Trophoblast cell (in vitro differentiated cells and primary cell): Measurements from ENCODE around the gene MOB3A.
A peak's percentile ranks its signal among the peaks of the same experiment; 100 is the strongest.

Experiments used
- DNase-seq, 2 donors: peaks; one replicate each; pipeline ENCODE4 v3.0.0-alpha.2; 2016
- H2AFZ ChIP-seq: 2 replicates; pipeline ENCODE4 v1.6.1; 2013; ENCODE audit warnings: low read length, moderate library complexity, mild to moderate bottlenecking; ENCODE audit not compliant: insufficient read depth, poor library complexity
- H2AK5ac ChIP-seq: 2 replicates; pipeline ENCODE4 v1.6.1; 2013; ENCODE audit warnings: mild to moderate bottlenecking, low read length
- H2BK120ac ChIP-seq: 2 replicates; pipeline ENCODE4 v1.6.1; 2013; ENCODE audit warnings: low read length, mild to moderate bottlenecking, moderate library complexity; ENCODE audit not compliant: insufficient read depth, poor library complexity
- H2BK12ac ChIP-seq: 2 replicates; pipeline ENCODE4 v1.6.1; 2013; ENCODE audit warnings: mild to moderate bottlenecking, low read length, moderate library complexity
- H2BK5ac ChIP-seq: 2 replicates; pipeline ENCODE4 v1.6.1; 2013; ENCODE audit warnings: low read length, low read depth, moderate library complexity, mild to moderate bottlenecking; ENCODE audit not compliant: poor library complexity
- H3K14ac ChIP-seq: 2 replicates; pipeline ENCODE4 v1.6.1; 2013; ENCODE audit warnings: mild to moderate bottlenecking, low read length
- H3K18ac ChIP-seq: 2 replicates; pipeline ENCODE4 v1.6.1; 2013; ENCODE audit warnings: mild to moderate bottlenecking, low read length
- H3K23ac ChIP-seq: 2 replicates; pipeline ENCODE4 v1.6.1; 2013; ENCODE audit warnings: low read length
- H3K27ac ChIP-seq: 2 replicates; pipeline ENCODE4 v1.5.1; 2013; ENCODE audit warnings: low read depth, mild to moderate bottlenecking, inconsistent platforms, low read length, moderate library complexity
- H3K27me3 ChIP-seq: 2 replicates; pipeline ENCODE4 v1.6.1; 2013; ENCODE audit warnings: inconsistent platforms, mild to moderate bottlenecking, low read length, moderate library complexity; ENCODE audit not compliant: insufficient read depth
- H3K36me3 ChIP-seq, 2 experiments: 1 replicate in 1 of 2; 2 replicates in 1 of 2; pipeline ENCODE4 v1.6.1; 2013; ENCODE audit warnings: low read length in 2 of 2, mild to moderate bottlenecking in 2 of 2, moderate library complexity in 1 of 2; ENCODE audit not compliant: insufficient read depth in 2 of 2, control insufficient read depth in 1 of 2
- H3K4ac ChIP-seq: 2 replicates; pipeline ENCODE4 v1.6.1; 2013; ENCODE audit warnings: low read depth, mild to moderate bottlenecking, low read length, moderate library complexity
- H3K4me1 ChIP-seq, 2 experiments: 1 replicate in 1 of 2; 2 replicates in 1 of 2; pipeline ENCODE4 v1.6.1; 2013; ENCODE audit warnings: low read length in 2 of 2, mild to moderate bottlenecking in 2 of 2, moderate library complexity in 1 of 2; ENCODE audit not compliant: insufficient read depth in 2 of 2, control insufficient read depth in 1 of 2
- H3K4me2 ChIP-seq: 2 replicates; pipeline ENCODE4 v1.6.1; 2013; ENCODE audit warnings: inconsistent platforms, mild to moderate bottlenecking, low read length, moderate library complexity
- H3K4me3 ChIP-seq: 2 replicates; pipeline ENCODE4 v1.5.1; 2013; ENCODE audit warnings: mild to moderate bottlenecking, low read depth, low read length, inconsistent platforms
- H3K79me1 ChIP-seq: one replicate; pipeline ENCODE4 v1.6.1; 2013; ENCODE audit warnings: low read length
- H3K79me2 ChIP-seq: 2 replicates; pipeline ENCODE4 v1.6.1; 2013; ENCODE audit warnings: low read length, mild to moderate bottlenecking; ENCODE audit not compliant: control insufficient read depth, insufficient read depth, poor library complexity
- H3K9ac ChIP-seq: 2 replicates; pipeline ENCODE4 v1.6.1; 2013; ENCODE audit warnings: mild to moderate bottlenecking, low read length
- H3K9me3 ChIP-seq: 2 replicates; pipeline ENCODE4 v1.6.1; 2013; ENCODE audit warnings: low read depth, mild to moderate bottlenecking, control low read depth, inconsistent platforms, low read length; ENCODE audit not compliant: insufficient read depth
- H4K12ac ChIP-seq: 2 replicates; pipeline ENCODE4 v1.6.1; 2013; ENCODE audit warnings: low read depth, mild to moderate bottlenecking, low read length, moderate library complexity
- H4K8ac ChIP-seq: 2 replicates; pipeline ENCODE4 v1.6.1; 2013; ENCODE audit warnings: low read depth, mild to moderate bottlenecking, low read length, moderate library complexity
- H4K91ac ChIP-seq: one replicate; pipeline ENCODE4 v1.6.1; 2013; ENCODE audit warnings: low read depth, mild to moderate bottlenecking, low read length, moderate library complexity
- WGBS: extraction: QIAGEN DNeasy Blood & Tissue Kit; methylation state at CpG from one replicate; pipeline ENCODE4 v1.1.7; 2013; ENCODE audit warnings: missing lambda C conversion rate; ENCODE audit not compliant: insufficient read length, insufficient coverage; ENCODE audit errors: extremely low coverage; 5-methylcytosine and 5-hydroxymethylcytosine counted together

Gene MOB3A

DNA sequence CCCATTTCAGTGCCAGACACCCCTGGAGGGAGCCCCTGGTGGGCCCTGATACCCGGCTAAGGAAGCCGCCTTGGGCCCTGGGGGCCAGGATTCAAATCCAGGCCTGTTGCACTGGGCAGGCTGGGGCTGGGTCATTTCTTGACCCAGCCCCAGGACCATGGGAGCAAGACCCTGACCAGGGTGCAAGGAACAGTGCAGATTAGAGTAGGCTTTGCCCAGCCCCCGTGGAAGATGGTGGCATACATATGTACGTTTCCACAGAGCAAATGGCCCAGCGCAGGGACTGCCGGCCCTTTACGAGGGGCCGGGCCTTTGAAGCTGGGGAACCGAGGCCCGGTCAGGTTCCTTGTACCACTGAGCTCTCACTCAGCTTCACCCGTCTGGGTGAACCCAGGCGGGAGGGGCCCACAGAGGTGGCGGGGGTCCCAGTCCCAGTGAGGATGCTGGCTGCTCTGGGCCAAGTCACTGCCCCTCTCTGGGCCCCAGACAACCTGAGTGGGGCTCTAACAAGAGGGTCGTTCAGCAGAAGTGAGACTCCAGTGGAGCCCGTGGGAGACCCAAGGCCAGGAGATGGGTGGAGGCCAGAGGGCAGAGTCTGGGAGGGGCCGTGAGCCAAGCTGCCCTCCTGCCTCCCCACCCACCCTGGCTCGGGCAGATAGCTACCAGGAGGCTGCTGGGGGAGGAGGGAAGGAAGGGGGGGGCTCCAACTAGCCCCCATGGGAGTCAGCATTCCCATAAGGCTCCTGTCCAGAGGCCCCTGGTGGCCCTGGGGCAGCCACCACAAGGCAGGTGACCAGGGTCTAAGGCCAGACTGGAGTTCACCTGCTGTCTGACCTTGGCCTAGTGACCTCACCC, 47.8 kb downstream of the MOB3A start:
- no peak overlapping the region for H2BK120ac ChIP-seq
- no peak overlapping the region for H2BK5ac ChIP-seq
- DNase-seq: no peak
- H2AK5ac ChIP-seq: no peak overlapping the region
- no peaks in the 10 kb centered on the region for H3K9me3 ChIP-seq
- no CpG with 5 or more reads among the region's 17 CpGs for WGBS
- no peak overlapping the region for H4K12ac ChIP-seq
- H4K8ac ChIP-seq: no peak overlapping the region
- peaks cover 12% of the 10 kb centered on the region for H3K79me1 ChIP-seq
- H3K4me3 ChIP-seq: no peak overlapping the region
- no peak overlapping the region for H4K91ac ChIP-seq
- H3K36me3 ChIP-seq: peaks cover 41 to 43% of the 10 kb centered on the region in 2 experiments
- H3K23ac ChIP-seq: no peak overlapping the region
- no peak overlapping the region for H2BK12ac ChIP-seq
- H3K4me2 ChIP-seq: no peak overlapping the region
- no peak overlapping the region for H2AFZ ChIP-seq
- no peaks in the 10 kb centered on the region for H3K27me3 ChIP-seq
- peaks cover 17% of the 10 kb centered on the region for H3K79me2 ChIP-seq
- H3K9ac ChIP-seq: no peak overlapping the region
- peaks cover 17 to 29% of the 10 kb centered on the region in 2 experiments for H3K4me1 ChIP-seq
- no peak overlapping the region for H3K27ac ChIP-seq
- peak overlapping the region; percentile 78 for H3K18ac ChIP-seq
- peak overlapping the region; percentile 58 for H3K4ac ChIP-seq
- H3K14ac ChIP-seq: no peak overlapping the region

DNA sequence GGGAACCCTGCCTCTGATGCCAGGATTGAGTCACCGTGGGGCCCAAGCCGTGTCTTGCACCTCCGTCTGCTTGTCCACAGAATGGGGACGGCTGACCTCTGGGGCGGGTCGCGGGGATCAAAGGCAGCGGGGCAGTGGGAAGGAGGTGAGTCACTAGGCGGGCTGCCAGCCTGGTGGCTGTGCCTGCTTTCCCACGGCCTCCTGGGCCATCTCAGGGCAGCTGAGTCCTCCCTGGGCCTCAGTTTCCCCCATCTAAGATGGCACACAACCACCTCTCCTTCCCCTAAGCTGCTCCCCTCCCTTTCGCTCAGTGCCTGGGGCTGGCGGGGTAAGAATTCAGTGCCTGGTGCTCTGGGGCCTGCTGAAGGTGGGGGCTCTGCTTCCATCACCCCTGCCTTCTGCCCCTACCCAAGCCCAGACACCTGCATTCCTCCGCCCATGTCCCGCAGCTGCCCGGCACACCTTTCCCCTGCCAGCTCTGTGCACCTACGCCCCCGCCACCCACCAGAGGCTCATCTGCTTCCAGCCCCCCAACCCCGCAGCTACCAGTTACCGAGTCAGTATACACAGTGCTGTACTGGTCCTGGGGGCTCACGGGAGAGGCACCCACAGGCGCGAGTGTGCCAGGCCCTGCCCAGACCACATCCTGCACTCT, 48.5 kb downstream of the MOB3A start:
- Histone ChIP-seq H3K18ac (no peak overlapping the region), H3K9ac (no peak overlapping the region), H3K27ac (no peak overlapping the region), H3K4me1 (peaks cover 21 to 33% of the 10 kb centered on the region in 2 experiments), H2AK5ac (no peak overlapping the region), H3K79me1 (peaks cover 14% of the 10 kb centered on the region), H2BK5ac (no peak overlapping the region), H3K23ac (no peak overlapping the region), H2BK120ac (no peak overlapping the region), H3K27me3 (no peaks in the 10 kb centered on the region), H4K8ac (no peak overlapping the region), H3K4me3 (peak overlapping the region; percentile 16), H3K14ac (no peak overlapping the region), H4K12ac (no peak overlapping the region), H2AFZ (no peak overlapping the region), H4K91ac (no peak overlapping the region), H3K9me3 (no peaks in the 10 kb centered on the region), H3K79me2 (peaks cover 17% of the 10 kb centered on the region), H3K4me2 (no peak overlapping the region), H2BK12ac (no peak overlapping the region), H3K4ac (no peak overlapping the region), H3K36me3 (peaks cover 48 to 51% of the 10 kb centered on the region in 2 experiments)
- DNase-seq: peak in 1 of 2 donors; percentile 19
- no CpG with 5 or more reads among the region's 22 CpGs for WGBS

- Histone ChIP-seq H2BK5ac (no peak overlapping the region), H3K18ac (no peak overlapping the region), H3K4me1 (peaks cover 24 to 36% of the 10 kb centered on the region in 2 experiments), H4K91ac (no peak overlapping the region), H3K14ac (no peak overlapping the region), H2AK5ac (no peak overlapping the region), H3K27me3 (no peaks in the 10 kb centered on the region), H3K9ac (no peak overlapping the region), H3K79me1 (peaks cover 18% of the 10 kb centered on the region), H2BK120ac (no peak overlapping the region), H3K36me3 (peaks cover 52 to 55% of the 10 kb centered on the region in 2 experiments), H3K4me3 (no peak overlapping the region), H2BK12ac (no peak overlapping the region), H3K23ac (no peak overlapping the region), H4K12ac (no peak overlapping the region), H3K4me2 (no peak overlapping the region), H2AFZ (no peak overlapping the region), H3K27ac (no peak overlapping the region), H4K8ac (no peak overlapping the region), H3K79me2 (peaks cover 19% of the 10 kb centered on the region), H3K4ac (no peak overlapping the region), H3K9me3 (no peaks in the 10 kb centered on the region)
- no peak for DNase-seq
- WGBS: no CpG with 5 or more reads among the region's 6 CpGs
Observed at GRCh38 chr19:2047076-2047448, 49.1 kb downstream of the MOB3A start.

DNA sequence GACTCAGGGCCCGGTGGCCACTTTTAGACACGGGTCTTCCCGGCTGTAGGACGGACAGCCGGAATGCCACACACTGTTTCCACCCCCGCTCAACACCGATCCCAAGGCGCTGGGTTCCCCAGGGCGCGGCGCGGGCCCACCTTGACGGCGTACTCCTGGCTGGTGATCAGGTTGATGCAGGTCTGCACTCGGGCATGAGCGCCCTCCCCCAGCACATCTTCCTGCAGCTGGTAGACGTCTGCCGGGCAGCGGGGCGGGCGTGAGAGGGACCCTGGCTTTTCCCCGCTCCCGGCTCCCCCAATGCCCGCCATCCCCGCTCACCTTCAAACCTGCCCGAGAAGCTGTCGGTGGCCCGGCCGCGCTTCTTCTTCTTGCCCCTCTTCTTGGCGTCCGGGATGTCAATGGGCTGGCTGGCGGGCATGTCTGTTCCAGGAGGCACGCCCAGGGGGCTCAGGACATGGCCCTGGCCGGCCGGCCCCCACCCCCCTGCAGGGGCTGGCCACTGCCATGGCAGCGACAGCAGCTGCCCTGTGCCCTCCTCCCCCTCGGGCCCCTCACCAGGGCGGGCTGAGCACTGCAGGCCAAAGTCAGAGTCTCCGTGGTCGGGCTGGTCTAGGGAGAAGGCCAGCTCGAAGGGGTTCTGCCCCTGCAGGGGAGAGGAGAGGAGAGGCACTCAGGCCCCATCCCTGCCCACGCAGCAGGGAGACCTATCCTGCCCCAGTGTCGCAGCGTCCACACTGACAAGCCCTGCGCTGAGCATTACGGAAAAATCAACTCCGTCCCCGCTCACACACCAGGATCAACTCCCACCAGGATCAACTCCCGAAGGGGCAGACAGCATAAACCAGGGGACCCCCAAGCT, 49.8 kb downstream of the MOB3A start:
- H4K12ac ChIP-seq: no peak overlapping the region
- peak overlapping the region; percentile 17 for H2AFZ ChIP-seq
- no peak overlapping the region for H2AK5ac ChIP-seq
- no peak overlapping the region for H2BK5ac ChIP-seq
- no CpG with 5 or more reads among the region's 50 CpGs for WGBS
- H3K79me2 ChIP-seq: peaks cover 19% of the 10 kb centered on the region
- no peak overlapping the region for H3K4me2 ChIP-seq
- peaks cover 27 to 37% of the 10 kb centered on the region in 2 experiments for H3K4me1 ChIP-seq
- H3K23ac ChIP-seq: no peak overlapping the region
- no peak overlapping the region for H3K14ac ChIP-seq
- H3K9me3 ChIP-seq: peaks cover 1% of the 10 kb centered on the region
- no peak overlapping the region for H4K8ac ChIP-seq
- no peak overlapping the region for H3K27ac ChIP-seq
- H3K79me1 ChIP-seq: peaks cover 20% of the 10 kb centered on the region
- no peak overlapping the region for H3K18ac ChIP-seq
- H3K9ac ChIP-seq: no peak overlapping the region
- H4K91ac ChIP-seq: no peak overlapping the region
- H2BK12ac ChIP-seq: no peak overlapping the region
- H3K27me3 ChIP-seq: no peaks in the 10 kb centered on the region
- no peak overlapping the region for H3K4me3 ChIP-seq
- H3K36me3 ChIP-seq: peaks cover 56 to 61% of the 10 kb centered on the region in 2 experiments
- no peak overlapping the region for H3K4ac ChIP-seq
- no peak overlapping the region for H2BK120ac ChIP-seq
- DNase-seq: no peak
